Activated CD4-positive, CD25-positive, alpha-beta regulatory T cell (primary cell): ENCODE data around the gene IFT122.

ENCODE experiments used
- DNase-seq, 4 experiments: peaks; one replicate each; lab custom pipeline; 2025; lab: John Stamatoyannopoulos, UW

Gene IFT122

DNA sequence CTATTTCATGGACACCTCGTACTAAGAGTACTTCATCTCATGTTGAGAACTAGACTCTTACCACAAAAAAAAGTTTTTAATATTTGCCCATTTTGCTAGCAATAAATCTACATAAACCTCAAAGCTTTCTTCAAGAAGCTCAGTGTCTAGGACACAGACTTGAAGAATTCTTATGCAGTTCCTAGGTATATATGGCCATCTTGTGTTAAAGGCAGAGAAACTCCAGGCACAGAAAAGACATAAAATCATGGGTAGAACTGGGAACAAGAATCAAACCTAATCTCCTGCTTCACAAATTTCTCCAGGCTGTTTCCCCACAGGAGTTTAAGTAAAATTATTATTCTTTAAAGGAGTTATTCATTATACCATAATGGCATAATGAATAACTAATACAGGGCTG lies 4.7 kb upstream of the IFT122 start:
- DNase-seq = no peak

DNA sequence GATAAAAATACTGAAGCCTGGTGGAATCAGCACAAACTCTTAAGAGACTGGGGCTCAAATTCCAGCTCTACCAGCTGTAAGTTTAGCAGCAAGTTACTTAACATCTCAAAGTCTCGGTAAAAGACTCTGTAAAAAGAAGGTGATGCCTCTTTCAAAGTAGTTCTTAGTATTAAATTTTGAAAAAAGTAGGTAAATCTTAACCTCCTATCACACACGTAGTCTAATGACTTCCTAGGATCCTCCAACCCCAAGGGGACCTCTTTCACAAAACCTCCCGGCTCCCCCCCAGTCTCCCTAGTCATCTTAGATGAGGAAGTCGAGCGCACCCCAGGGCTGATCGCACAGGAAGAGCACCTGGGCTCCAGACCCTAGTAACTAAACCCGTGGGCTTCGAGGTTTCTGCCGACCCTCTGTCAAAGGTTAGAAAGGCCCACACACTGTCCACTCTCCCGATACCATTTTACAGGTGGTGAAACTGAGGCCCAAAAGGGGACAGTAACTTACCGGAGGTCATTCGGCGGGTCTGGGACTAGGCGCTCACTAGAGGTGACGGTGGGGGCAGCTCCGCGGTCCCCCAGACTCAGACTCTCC lies 703 bp upstream of the IFT122 start:
- DNase-seq = peak in 3 of 4 experiments; percentile 6 to 10 (median 8)

DNA sequence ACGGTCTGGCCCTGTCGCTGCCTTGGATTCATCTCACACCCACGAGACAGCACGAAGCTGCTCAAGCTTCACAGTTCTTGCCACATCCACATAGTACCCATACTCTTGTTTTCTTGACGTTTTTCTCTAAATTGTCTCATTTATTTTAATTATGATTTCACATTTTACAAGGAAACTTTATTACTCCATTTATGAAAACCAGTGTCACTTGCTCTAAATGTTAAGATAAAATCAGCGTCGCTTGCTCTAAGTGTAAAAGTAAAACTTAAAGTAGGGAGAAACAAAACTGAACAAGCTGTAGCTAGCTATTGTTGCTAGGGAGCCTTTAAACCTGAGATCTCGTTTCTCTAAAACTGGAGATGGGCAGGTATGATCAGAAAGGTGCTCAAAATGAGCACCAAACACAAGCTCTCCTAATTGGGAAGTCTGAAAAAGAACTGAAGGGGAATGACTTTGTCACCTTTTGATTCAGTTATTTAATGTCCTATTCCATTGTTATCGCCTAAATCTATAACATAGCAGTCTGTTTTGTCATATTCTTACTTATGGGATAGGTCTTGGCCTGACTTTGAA lies 680 bp downstream of the IFT122 start:
- DNase-seq = no peak

DNA sequence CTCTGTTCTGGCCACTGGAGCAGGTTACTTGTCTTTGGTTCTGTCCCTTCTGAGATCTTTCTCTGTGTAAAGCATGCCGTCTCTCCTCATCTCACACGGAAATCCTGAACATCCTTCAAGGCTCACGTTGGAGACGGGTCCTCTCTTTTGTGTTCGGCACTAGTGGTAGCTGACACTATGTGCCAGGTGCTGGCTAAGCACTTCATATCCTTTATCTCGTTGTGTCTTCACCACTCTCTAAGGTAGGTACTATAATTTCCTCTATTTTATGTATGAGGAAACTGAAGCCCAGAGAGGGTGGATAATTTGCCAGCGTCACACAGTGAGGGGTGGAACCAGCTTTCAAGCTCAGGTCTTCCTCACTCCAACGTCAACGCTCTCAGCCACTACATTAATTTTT lies 1.2 kb downstream of the IFT122 start:
- no peak for DNase-seq

DNA sequence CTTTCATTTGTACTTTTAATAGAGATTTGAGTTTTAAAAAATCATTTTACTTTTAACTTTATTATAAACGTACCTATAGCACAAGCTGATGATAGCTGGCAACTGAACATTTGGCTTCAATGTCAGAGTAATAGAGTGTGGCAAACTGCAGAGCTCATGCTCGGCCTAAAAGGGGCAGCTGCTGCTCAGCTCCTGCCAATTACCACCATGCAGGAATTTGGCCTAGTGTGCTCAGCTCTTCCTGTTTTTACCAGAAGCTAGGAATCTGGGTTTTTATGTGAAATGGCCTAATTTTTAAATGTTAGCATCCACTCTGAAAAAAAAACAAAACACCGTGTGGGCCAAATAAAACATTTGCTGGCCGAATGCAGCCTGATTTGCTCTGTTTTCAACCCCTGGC lies 1.8 kb downstream of the IFT122 start:
- DNase-seq = no peak

DNA sequence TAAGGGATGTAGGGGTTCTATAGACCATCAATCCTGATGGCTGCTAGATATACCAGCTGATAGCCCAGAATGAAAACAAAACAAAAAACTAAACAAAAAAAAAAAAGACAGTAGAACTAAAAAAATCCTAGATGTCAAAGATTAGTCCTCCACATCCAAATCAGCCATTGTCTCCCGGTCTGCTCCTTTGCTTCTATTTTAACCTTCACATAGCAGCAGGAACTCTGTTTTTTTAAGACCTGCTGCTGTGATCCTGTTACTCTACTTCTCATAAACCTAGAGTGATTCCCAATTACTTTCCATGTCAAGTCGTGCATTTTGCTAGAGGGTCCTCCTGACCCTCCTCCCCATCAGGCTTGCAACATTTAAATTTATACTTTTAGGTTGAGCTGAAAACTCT lies 2.5 kb downstream of the IFT122 start:
- no peak for DNase-seq

DNA sequence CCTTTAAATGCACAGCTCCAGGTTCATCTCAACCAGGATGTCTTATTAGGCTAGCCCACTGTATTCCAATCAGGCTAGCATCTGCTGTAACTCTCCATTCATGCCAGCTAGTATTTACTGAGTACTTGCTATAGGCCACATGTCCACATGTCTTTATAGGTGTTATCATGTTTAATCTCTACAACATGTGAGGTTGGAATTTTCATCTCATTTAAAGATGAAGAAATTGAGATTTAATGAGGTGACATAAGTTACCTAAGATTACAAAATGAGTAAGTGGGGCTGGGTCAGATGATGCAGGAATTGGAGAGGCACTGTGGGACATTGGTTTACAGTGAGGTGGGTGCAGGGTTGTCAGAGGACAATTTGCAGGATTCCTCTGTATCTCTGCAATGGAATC lies 2.9 kb downstream of the IFT122 start:
- DNase-seq = no peak

DNA sequence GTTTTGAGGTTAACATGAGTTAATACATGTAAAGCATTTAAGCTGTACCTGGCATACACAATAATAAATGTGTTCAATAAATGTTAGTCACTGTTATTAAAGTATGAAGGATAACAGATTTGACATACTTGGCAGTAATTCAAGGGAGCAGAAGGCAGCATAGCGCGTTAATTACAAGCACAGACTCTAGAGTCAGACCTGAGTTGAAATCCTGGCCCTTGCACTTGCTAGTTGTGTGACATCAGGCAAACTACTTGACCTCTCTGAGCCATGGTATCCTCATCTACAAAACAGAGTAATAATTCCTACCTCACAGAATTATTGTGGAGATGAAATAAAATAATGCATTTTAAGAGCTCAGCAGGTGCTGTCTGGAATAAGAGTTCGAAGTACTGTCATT lies 5.4 kb downstream of the IFT122 start:
- no peak for DNase-seq

DNA sequence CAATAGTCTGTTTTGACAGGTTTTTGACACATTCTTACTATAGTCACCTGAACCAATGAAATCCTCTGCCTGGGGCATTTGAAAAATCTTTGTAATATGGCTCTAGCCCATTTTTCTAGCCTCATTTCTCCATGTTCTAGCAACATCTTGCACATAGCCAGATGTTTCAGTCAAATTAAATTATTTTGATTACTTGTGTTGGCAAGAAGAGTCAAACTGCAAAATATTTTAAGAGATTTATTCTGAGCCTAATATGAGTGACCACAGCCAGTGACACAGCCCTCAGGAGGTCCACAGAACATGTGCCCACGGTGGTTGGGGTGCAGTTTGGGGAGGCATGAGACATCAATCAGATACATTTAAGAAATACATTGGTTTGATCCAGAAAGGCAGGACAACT lies 6.9 kb downstream of the IFT122 start:
- no peak for DNase-seq

DNA sequence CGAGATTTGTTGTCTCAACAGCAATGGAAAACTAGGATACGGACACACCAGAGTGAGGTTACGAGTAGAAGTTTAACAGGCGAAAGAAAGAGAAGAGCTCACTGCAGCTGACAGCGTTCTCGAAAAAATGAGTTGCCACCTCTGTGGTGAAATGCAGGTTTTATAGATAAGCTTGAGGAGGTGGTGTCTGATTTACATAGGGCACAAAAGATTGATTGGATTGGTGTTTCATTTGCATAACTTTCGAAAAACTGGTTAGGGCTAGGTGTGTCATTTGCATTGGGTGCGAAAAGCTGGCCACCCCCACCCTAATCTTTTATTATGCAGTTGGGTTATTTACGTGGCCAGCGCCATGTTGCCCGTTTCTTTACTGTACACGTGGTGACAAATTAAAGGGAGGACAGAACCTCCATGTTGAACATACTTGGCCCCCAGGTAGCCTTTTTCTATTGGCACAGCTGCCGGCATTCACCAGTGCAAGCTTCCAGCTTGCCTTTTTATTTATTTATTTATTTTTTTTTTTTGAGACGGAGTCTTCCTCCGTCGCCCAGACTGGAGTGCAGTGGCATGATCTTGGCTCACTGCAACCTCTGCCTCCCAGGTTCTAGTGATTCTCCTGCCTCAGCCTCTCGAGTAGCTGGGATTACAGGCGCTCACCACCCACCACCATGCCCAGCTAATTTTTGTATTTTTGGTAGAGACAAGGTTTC lies 8.3 kb downstream of the IFT122 start:
- DNase-seq = no peak

DNA sequence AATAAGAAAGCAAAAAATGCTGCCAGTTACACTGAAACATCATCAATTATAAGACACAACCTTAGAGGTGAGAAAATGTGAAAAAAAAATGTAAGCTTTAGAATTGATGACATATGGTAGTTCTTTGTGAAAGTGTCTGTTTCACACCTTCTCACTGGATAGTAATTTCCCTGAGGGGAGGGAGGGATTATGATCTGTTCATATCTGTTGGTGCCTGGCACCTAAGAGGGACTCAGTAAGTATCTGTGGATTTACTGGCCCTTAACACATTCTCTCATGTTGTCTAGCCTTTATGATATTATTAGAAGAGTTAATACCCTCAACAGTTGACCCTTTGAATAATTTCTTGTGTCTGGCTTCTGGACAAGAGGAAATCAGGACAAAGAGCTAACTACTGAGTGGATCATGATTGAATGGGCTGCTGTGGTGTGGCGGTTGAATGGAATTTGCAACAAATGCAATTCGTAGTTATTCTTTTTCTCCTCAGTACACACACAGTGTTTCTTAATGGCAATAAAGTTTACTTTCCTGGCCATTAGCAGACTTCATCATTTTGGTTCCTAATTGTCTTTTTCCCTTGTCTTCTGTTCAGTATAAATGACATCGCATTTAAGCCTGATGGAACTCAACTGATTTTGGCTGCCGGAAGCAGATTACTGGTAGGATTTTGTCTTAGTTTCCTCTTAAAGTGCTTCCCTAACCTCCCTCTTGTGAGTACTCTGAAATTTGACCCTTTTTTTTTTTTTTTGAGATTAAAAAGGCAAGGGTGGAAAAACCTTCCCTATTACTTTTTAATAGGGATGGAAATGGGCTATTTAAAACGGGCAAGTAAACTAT lies 9.5 kb downstream of the IFT122 start:
- no peak for DNase-seq

DNA sequence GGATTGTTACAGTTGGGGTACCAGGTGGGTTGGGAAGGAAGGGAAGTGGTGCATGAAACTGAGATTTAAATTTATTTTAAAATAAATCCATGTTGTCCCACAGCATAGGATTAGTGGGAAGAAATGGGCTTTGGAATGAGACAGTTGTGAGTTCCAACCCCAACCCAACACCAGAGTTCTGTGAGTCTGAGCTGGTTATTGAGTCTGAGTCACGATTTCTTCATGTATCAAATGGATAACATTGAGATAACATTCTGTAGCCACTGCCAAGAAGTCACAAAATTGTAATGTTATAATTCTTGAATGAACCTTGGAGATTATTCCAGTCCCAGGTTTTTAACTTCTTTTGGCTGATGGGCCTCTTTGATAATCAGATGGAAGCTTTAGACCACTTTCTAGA lies 13.7 kb downstream of the IFT122 start:
- DNase-seq = no peak

DNA sequence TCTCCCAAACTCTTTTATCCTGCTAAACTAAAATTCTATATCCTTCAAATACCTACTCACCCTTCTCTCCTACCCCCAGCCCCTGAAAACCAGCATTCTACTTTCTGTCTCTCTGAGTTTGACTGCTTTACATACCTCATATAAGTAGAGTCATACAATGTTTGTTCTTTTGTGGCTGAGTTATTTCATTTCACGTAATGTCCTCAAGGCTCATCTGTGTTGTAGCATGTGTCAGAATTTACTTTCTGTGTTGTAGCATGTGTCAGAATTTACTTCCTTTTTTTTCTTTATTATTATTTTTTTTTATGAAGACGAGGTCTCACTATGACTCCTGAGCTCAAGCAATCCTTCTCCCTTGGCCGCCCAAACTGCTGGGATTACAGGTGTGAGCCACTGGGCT lies 20.1 kb downstream of the IFT122 start:
- DNase-seq = no peak

DNA sequence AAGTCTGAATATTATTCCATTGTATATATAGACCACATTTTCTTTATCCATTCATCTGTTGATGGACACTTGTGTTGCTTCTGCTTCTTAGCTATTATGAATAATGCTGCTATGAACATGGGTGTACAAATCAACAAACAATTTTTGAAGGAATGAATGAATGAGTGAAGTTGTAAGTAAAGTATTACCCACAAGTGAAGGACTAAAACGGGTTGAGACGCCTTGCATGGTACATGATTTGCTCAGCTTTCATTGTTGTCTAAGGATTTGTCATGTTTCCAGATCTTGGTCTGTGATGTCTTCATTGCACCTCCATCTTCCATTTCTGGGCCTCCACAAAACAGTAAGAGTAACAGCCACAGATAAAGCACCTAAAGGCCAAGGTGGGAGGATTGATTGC lies 20.5 kb downstream of the IFT122 start:
- no peak for DNase-seq

DNA sequence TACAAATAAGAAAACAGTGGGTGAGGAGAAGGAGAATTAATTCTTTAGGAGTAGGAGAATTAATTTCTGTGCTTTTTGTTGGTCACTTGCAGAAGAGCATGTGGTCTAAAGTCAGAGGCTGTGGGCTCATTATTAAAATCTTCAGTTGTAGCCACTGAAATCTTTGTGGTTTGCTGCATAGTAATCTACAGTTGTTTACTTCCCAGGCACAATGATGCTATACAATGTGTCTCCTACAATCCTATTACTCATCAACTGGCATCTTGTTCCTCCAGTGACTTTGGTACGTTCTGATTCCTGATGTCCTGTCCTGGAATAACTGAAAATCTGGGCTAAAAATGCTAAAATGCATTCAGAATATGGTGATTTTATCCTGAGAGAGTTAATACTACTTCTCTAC lies 21.0 kb downstream of the IFT122 start:
- no peak for DNase-seq

DNA sequence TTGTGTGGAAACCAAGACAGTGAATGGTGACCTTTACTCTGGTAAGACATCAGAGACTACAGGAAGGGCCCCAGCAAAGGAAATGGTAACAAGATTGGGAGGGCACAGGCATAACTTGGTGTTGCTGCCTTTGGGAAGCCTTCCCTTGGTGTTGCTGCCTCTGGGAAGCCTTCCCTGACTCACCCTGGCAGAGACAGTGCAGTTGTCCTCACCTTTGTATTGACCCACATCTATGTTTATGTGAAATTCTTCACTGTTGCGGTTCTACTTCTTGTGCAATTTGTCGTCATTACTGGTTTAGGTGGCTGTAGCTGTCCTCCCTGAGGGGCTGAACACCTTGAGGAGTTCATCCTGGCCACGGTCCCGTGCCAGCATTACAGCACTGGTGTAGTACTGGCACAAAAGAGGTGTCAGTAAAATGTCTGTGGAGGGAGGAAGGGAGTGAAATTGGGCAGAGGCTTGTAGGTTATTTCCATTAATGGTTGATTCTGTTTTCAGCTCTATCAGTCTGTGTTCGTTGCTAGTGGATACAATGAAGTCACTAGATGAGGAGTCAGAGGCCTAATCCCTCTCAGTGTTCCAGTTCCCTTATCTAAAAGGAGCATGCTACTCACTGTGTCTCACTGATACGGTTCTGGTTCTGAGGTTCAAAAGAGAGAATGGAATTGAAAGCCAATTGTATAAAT lies 21.6 kb downstream of the IFT122 start:
- DNase-seq = no peak

DNA sequence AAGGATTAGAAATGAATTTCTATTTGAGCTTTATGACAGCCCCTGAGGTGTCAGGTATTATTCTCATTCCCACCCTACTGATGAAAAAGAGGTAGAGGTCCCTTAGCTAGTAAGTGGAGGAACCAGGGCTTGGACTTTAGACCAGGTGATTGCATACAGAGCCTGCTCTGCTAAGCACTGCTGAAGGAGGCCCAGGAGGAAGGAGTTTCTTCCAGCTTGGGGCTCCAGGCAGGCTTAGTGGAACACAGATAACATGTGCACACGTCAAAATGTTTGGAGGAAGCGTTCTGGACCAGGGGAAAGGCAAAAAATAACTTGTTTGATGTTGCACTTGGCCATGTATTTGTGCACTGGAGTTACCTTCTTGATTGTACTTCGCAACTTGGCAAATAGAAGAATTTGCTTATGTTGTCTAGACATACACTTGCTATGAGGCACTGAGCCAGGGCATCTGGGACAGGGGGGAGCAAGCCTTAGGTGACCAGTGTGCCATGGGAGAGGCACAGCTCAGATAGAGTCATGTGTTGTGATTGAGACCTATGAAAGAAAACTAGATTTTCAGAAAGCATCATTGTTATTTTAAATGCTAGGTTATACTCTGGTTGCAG lies 22.4 kb downstream of the IFT122 start:
- DNase-seq = no peak

DNA sequence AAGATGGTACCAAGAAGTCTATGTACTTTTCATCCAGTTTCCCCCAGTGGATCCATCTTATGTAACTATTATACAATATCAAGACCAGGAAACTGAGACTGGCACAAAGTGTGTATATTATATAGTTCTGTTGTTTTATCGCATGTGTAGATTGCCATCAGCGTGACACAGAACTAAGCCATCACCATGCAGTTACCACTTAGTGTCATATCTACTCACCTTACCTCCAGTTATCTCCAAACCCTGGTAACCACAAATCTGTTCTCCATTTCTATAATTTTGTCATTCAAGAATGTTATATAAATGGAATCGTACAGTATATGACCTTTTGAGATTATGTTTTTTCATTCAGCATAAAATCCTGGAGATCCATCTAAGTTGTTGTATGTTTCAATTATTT lies 23.1 kb downstream of the IFT122 start:
- no peak for DNase-seq

DNA sequence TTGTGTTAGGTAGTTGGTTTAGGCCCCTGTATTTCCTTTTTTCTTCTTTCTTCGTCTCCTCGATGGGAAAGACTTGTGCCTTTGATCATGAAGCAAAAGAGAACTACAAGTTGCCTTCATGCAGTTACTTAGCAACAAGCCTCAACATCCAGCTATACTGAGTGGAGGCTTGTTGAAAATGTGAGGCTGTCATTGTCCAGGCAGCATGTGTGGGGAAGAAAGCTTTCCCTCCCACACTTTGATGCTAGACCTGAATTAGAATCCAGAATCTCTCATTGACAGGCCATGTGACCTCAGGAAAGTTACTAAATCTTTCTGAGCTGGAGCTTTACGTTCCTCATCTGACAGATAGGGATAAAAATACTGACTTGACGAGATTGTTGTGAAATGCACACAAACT lies 23.7 kb downstream of the IFT122 start:
- no peak for DNase-seq

DNA sequence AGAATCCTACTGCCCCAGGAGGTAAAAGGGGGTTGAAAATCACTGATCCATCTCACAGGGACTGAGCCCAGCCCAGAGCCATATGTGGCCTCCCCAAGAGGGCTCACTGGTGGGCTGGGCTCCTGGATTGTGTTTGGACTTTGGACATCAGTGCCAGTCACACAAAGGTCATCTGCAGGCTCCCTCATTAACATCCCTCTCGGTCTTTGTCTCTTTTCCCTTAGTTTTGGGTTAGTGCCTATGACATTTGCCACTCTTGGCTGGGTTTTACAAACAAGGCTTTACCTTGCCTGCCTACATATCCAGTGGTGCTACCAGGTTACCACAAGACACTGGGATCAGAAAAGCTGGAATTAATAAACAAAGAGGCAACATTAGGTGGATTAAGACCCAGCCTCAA lies 27.9 kb downstream of the IFT122 start:
- DNase-seq = no peak

DNA sequence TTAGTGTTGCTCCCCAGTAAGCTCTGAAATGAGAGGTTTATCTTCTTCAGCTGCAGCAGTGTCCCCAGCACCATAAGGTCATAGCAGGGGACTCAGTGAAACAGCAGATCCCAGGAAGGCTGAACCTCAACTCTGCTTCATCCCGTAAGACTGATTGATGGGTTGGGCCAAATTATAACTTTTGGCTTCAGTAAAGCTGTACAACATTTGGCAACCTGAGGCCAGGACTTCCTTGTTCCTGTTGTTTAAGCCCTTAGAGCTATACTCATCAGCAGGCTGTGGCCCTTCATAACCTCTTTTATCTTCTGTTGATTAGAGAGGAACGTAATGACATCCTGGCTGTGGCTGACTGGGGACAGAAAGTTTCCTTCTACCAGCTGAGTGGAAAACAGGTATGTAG lies 29.0 kb downstream of the IFT122 start:
- DNase-seq = no peak

DNA sequence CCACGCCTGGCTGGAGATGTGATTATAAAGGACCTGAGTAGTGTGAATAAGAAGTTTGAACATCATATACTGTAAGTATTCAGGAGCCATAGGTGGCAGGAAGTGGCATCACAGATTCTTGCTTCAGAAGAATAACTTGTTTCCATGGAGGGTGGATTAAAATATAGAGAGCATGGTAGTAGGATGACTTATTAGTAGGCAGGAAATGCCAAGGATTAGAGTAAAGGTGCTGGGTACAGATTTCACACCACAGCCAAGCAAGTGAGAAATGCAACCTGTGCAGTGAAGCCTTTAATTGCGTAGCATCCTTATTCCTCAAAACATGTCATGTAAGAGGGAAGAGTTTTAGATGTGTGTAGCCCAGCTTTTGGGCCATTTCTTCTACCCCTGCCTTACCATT lies 30.8 kb downstream of the IFT122 start:
- DNase-seq = no peak
